K562 (cell line): ENCODE measurements around the gene TRMT44. TPM values are rescaled to one million over a fixed set of nuclear protein-coding genes. Genes with fewer than 3 reads are reported as not detected.

Source experiments
- ASH1L ChIP-seq: fragments of 450-650 bp; IDR thresholded peaks from 2 replicates; pipeline ENCODE4 v1.6.1; 2018; ENCODE audit warnings: borderline replicate concordance, mild to moderate bottlenecking, low read depth; ENCODE audit not compliant: partially characterized antibody
- MTF1 ChIP-seq: fragments of 250-450 bp; sonication (Bioruptor Pico); IDR thresholded peaks from 2 replicates; pipeline ENCODE4 v1.9.0; 2021; ENCODE audit warnings: moderate library complexity, mild to moderate bottlenecking, inconsistent platforms, borderline replicate concordance
- MYBL2 ChIP-seq, 2 experiments: fragments of 450-650 bp in 1 of 2; sonication (generic) in 1 of 2; formaldehyde crosslinking in 1 of 2; IDR thresholded peaks; 2 replicates each; pipeline versions ENCODE4 v1.6.1 to v1.8.1; 2017 to 2022; ENCODE audit warnings: borderline replicate concordance in 1 of 2, inconsistent platforms in 1 of 2, low read depth in 1 of 2, mild to moderate bottlenecking in 1 of 2, missing genetic modification reagents in 1 of 2, moderate library complexity in 1 of 2
- POLR2G ChIP-seq: fragments of 200-400 bp; formaldehyde crosslinking; IDR thresholded peaks from 2 replicates; pipeline ENCODE4 v1.6.1; 2017; ENCODE audit warnings: low read depth, mild to moderate bottlenecking, antibody characterized with exemption, low read length, moderate library complexity
- SAFB ChIP-seq: fragments of 200-400 bp; formaldehyde crosslinking; IDR thresholded peaks from 2 replicates; pipeline ENCODE4 v1.6.1; 2017; ENCODE audit warnings: low read depth, low read length, borderline replicate concordance
- SRF ChIP-seq, 2 experiments: fragments of 250-450, 450-650 bp in 1 of 2; sonication (Bioruptor Pico) in 1 of 2; sonication (generic) in 1 of 2; formaldehyde crosslinking; IDR thresholded peaks; 2 replicates each; pipeline versions ENCODE4 v1.5.0 to v1.5.1; 2020 to 2022; ENCODE audit warnings: mild to moderate bottlenecking in 1 of 2, missing genetic modification reagents in 1 of 2
- ZNF224 ChIP-seq: sonication (generic); formaldehyde crosslinking; IDR thresholded peaks from 2 replicates; pipeline ENCODE4 v1.8.0; 2022; ENCODE audit warnings: mild to moderate bottlenecking, missing genetic modification reagents
- polyA plus RNA-seq, 8 experiments: library from polyadenylated mRNA; depleted of rRNA in 4 of 8; stranded (reverse) in 5 of 8; unstranded in 3 of 8; fragments of >200 nt; fragmentation: Nextera tagmentation in 2 of 8; fragmentation: Illumina TruSeq in 1 of 8; extraction: Ambion mirVana in 2 of 8; extraction: Trizol in 1 of 8; gene quantifications; 2 replicates each; pipeline versions ENCODE4 v1.2.1 to v1.2.3, GENCODE V29; 2011 to 2014; ENCODE audit warnings: inconsistent platforms in 1 of 8, missing spikeins in 1 of 8
- total RNA-seq, 7 experiments: library from RNA; depleted of rRNA in 6 of 7; stranded (reverse); fragments of >200 nt in 6 of 7; fragmentation: Illumina TruSeq in 2 of 7; extraction: Trizol in 2 of 7; gene quantifications; 2 replicates each; pipeline versions ENCODE4 v1.2.1 to v1.2.3, GENCODE V29; 2011 to 2021; ENCODE audit warnings: low replicate concordance in 1 of 7
- TF ChIP-seq, protein P1 (sequence below): sonication (generic); formaldehyde crosslinking; IDR thresholded peaks from 2 replicates; pipeline ENCODE4 v1.8.0; 2022; ENCODE audit warnings: mild to moderate bottlenecking, missing genetic modification reagents

TRMT44 gene
- total and polyA plus RNA-seq, 9 of the 15 experiments (the other 6 are each of a cell fraction or from before 2014, with no cell fraction given) = 1.2 to 18.6 (median 10.0) TPM

DNA sequence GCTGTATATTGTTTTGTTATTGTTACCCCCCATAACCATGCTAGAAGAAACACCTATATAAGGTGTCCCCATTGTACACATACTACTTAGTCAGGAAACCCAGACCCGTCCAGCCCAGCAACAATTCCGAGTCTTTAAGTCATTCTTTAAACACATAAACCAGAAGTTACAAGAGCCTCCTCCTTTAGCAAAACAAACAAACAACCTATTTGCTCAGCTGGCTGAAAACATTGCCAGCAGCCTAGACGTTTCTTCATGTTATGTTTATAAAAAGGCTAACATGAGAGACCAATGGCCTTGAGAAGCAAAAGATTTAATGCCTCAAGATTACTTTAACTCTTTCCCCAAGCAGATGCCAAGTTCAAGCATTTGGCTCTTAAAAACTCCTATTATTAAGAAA is 1.4 kb upstream of the TRMT44 start (continued):
- TF ChIP-seq, protein P1, sequence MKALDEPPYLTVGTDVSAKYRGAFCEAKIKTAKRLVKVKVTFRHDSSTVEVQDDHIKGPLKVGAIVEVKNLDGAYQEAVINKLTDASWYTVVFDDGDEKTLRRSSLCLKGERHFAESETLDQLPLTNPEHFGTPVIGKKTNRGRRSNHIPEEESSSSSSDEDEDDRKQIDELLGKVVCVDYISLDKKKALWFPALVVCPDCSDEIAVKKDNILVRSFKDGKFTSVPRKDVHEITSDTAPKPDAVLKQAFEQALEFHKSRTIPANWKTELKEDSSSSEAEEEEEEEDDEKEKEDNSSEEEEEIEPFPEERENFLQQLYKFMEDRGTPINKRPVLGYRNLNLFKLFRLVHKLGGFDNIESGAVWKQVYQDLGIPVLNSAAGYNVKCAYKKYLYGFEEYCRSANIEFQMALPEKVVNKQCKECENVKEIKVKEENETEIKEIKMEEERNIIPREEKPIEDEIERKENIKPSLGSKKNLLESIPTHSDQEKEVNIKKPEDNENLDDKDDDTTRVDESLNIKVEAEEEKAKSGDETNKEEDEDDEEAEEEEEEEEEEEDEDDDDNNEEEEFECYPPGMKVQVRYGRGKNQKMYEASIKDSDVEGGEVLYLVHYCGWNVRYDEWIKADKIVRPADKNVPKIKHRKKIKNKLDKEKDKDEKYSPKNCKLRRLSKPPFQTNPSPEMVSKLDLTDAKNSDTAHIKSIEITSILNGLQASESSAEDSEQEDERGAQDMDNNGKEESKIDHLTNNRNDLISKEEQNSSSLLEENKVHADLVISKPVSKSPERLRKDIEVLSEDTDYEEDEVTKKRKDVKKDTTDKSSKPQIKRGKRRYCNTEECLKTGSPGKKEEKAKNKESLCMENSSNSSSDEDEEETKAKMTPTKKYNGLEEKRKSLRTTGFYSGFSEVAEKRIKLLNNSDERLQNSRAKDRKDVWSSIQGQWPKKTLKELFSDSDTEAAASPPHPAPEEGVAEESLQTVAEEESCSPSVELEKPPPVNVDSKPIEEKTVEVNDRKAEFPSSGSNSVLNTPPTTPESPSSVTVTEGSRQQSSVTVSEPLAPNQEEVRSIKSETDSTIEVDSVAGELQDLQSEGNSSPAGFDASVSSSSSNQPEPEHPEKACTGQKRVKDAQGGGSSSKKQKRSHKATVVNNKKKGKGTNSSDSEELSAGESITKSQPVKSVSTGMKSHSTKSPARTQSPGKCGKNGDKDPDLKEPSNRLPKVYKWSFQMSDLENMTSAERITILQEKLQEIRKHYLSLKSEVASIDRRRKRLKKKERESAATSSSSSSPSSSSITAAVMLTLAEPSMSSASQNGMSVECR = no peak
- TF ChIP-seq MTF1 (CRISPR knock-in tag) (no peak), ZNF224 (CRISPR knock-in tag) (no peak), SAFB (no peak), POLR2G (no peak), ASH1L (no peak), MYBL2 (IDR thresholded peaks at IDR 0.05; ENCODE audit: low read depth) (no peak), MYBL2 (CRISPR knock-in tag; IDR thresholded peaks at IDR 0.05; ENCODE audit: borderline replicate concordance) (no peak), SRF (CRISPR knock-in tag; IDR thresholded peaks at IDR 0.05) (no peak)
